Activated T-cell treated with anti-CD3 and anti-CD28 coated beads for 24 hours (primary cell): ENCODE data around the gene SEMA5A.
"Not testable (repeated sequence)": the region's sequence is repeated elsewhere in the genome, so short reads cannot be mapped to it uniquely, and the experiment has no call there.

ENCODE experiments used
- DNase-seq: peaks from one replicate; pipeline ENCODE4 v3.0.0-alpha.2; 2020; ENCODE audit warnings: low read depth

Gene SEMA5A

GRCh38 chr5:9438596-9439354 is 107.1 kb downstream of the SEMA5A start:
- no peak for DNase-seq

DNA sequence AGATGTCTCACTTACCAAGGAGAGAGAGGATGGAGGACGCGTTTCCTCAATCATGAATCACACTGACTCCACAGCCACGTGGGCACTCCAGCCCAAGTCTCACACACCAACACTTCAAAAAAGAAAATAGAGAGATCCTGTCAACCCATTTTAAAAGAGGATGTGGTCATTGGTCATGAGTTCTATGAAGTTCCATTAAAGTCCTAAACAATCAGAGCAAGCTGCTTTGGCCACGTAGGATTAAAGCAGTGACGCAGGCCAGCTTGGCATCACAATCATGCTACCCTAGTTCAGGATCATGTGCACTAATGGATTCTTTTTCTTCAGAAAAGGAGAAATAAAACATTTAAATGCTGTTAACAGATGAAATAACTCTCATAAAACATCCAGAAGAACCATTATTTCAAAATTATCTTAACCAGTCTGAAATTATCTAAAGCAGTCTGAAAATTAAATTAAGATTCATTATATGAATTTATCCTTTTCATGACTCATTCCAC is 108.1 kb downstream of the SEMA5A start:
- no peak for DNase-seq

GRCh38 chr5:9431496-9432258 is 114.2 kb downstream of the SEMA5A start:
- no peak for DNase-seq

- DNase-seq: no peak
These were observed 114.8 kb downstream of the SEMA5A start for GRCh38 chr5:9431151-9431495.

DNA sequence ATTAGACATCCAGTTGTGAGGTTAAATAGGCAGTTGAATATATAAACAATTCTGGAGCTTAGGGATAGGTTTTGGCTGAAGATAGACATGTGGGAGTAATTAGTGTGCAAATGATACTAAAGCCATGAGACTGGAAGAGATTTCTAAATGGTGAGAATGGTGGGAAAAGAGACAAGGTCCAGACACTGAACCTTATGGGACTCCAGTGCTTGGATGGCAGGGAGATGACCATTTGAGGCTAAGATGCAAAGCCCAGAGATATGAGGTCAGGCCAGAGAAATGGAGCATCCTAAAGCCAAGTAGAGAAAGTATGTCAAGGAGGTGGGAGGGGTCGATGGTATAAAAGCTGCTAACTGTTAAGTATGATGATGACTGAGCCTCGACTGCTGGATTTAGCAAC is 115.6 kb downstream of the SEMA5A start:
- DNase-seq: no peak

GRCh38 chr5:9429691-9430215 is 116.1 kb downstream of the SEMA5A start:
- no peak for DNase-seq

GRCh38 chr5:9428272-9428671 is 117.6 kb downstream of the SEMA5A start:
- no peak for DNase-seq

DNA sequence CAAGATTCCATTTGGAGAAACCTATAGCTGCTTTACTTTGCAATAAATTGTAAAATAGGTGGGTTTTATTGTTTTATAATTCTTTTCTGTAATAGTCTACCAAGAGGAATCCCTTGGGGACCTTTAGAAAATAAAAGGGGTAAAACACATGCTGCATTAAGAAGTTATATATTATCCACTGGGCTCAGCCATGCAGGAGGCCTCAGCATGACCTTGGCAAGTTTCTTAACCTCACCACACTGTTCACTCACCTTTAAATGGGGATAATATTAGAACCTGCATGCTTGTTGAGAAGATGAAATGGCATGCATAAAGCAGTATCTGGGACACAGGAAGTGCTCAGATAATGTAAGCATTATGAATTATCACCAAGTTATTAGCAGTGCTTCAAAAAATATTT is 120.2 kb downstream of the SEMA5A start:
- no peak for DNase-seq

DNA sequence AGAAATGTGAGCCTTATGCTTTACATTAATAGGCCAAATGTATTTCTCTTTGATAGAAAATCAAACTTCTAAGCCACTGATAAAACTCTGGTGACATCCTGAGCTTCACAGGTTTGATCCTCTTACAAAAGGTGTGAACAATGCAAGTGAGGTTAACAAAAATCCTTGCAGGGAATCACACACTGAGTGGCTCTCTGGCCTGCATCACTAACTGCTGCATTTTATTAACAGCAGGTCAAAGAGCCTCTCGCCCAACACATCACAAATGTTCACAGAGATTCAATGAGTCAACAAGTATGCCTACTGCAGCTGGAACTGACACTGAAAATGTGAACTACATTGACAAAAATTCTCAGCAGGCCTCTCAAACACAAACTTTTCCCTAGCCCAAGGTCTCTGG is 122.3 kb downstream of the SEMA5A start:
- no peak for DNase-seq

DNA sequence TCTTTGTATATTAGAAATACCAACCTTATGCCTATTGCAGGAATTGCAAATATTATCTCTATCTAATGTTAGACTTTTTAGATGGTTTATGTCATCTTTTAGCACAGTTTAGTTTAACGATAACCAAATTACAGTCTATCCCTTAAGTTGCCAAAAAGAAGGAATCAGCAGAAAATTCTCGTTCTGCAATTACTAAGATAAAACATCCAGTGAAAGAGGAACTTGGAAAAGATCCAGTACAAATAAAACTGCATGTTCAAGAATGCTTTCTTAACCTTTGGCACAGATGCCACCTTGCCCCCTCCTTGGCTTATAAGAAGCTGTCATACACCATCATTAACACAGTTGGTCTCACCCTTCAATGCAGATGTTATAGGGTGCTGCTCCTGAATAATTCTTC is 124.0 kb downstream of the SEMA5A start:
- DNase-seq: no peak

DNA sequence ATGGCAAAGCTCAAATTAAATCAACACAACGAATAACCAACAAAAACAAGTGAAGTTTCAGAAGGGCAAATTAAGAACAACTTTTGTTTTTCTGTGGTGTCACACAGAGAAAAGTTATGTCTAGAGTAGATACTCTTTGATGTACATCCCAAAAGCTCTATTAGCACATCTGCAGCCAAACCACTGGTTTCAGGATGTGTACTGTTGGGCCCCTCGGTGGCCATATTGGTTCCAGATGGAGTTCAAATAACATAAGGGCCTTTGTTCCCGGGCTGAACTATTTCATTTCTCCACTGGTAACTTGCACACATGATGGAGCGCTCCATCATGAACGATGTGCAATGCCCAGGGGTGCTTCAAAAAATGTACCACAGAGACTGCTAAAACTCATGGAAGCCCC is 126.1 kb downstream of the SEMA5A start:
- DNase-seq: no peak

DNA sequence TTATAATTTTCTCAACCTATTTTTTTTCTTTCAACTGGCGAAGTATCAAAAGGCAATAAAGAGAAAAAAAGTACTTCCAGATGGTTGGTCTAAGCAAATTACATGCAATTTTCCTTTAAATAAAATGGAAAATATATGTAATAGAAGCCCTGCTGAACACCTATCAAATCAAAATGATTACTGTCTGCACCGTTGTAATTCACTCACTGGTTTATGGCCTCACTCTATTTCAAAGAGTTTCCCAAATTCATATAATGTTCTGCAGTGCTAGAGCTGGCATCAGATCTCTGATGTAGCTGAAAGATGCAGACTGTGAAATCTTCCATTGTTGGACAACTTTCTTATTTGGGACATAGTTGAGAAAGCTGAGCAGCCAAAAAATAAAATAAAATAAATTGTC is 130.3 kb downstream of the SEMA5A start:
- no peak for DNase-seq

- DNase-seq: no peak
These were observed 130.8 kb downstream of the SEMA5A start for GRCh38 chr5:9415091-9415490.

DNA sequence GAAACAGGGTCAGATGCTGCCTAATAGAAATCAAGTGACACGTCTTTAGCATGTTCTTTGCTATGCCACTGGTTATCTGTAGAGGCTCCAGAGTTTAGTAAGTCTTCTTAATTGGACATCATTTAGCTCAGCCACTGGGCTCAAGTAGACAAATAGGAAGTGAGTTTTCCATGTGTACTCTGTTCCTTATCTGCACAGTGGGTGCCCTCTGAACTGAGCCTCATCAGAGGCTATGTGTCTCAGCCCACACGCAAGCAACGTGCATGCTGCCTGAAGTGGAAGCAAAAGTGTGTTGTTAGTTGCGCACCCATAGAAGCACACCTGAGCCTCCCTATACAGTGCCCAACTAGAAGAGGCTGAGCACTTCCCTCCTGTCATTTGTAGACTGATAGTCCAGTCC is 134.7 kb downstream of the SEMA5A start:
- no peak for DNase-seq

DNA sequence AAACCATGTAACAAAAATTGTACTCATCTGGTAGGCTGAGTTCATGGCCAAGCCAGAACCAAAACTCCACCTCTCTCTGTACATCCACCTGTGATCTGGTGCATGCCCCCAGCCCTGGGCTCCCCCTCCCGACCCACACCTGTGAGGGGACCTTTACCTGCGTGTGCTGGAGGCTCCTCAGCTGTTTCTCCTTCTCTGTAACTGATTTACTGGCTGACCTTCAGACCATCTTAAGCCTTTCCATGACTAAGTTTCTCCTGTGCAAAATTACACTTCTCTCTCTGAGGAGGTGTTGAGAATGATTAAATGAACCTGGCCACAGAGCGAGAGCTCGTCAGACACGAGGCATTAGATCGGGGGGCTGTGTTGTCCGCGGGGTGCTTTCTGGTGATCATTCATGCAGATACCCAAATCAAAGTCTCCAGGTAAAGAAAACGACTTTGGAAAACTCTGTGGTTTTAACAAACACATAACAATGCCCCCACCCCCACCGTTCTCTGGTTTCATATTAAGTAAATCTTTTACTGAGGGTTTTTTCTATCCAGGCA is 136.4 kb downstream of the SEMA5A start:
- DNase-seq: no peak

DNA sequence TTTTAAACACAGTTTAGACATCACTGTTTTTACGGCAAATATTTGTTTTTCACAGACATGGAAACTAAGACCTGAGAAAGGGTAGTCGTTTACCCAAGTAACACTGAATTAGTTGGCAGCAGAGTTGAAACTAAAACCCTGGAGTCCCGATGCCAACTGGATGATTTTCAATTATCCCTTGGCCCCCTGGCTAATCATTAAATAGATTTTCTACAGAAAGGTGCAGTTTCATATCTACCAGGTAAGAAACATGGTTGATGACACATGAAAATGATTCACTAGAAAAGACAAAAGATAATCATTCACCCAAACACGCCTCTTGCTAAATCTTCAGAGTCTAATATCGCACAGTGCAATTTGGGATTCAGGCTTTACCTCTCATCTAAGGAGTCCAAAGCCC is 136.9 kb downstream of the SEMA5A start:
- no peak for DNase-seq

GRCh38 chr5:9405196-9405754 is 140.6 kb downstream of the SEMA5A start:
- DNase-seq: no peak

DNA sequence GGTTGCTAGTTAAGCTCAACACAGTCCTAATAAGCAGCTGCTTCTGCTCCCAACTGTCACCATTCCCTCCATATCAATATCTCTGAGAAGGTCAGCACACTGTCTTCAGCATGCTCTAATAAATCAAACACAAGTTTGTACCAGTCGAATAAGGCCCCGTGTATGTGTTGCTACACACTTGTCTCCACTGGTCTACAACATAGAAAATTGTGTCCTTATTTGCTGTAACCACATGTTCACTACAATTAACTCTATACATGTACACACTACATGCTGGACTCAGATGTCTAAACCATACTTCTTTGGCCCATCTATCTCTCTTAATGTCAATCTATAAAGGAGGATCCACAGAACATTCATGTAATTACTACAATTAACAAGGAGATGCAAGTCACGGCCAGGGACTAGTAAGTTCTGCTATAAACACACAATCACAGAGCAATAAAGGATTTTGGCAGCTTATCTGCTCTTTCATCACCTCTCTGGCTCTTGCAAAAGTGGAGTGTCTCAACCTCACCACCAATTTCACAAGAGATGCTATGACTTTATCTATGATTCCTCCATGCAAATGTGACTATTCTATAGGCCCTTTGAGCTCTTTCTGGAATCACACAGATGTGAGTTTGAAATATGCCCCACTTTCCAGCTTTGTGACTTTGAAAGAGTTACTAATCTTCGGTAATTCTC is 143.9 kb downstream of the SEMA5A start:
- no peak for DNase-seq

- DNase-seq: not testable (repeated sequence)
These were observed 146.1 kb downstream of the SEMA5A start for GRCh38 chr5:9399783-9400182.

- no peak for DNase-seq
These were observed 146.8 kb downstream of the SEMA5A start for GRCh38 chr5:9399094-9399493.

DNA sequence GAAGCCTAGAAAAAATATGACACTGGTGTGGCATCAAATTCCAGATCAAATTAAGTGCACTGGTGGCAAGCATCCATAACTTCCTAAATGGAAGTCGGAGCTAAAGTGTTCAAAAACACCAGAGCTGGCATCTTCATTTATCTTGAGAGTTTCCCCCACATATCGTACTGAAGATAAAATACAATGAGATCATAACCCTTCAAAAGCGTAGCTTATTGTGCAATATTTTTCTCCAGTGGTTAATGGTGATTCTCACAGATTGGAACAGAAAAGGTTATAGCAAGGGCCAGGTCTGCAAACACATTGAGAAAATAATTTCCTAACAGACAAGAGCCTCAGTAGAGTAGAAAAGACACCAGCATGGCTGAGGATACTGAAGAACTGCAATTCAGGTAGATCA is 147.6 kb downstream of the SEMA5A start:
- no peak for DNase-seq

DNA sequence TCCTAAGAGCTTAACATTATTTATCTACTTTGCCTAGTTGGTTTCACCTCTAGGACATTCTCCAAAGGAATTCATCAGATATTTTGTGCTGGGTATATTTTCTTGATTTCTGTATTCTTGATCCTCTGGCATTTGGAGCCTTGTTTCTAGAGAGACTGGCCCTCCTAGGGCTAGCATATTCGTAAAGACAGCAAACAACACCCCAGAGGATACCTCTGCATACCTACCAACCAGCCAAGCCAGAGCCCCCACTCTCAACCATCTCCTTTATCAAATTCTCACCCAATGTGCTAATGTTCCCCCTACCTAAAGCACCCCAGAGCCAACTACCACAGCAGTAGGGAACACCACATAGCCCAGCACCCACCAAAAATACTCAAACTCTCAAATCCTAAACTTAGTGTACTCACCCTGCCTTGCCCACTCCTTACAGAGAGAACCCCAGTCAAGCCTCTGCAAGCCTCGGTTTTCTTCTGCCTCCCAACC is 149.5 kb downstream of the SEMA5A start:
- DNase-seq: no peak
